Stomach (tissue), 9 donors: ENCODE measurements around the gene CERS6. TPM values are rescaled to one million over a fixed set of nuclear protein-coding genes. Genes with fewer than 3 reads are reported as not detected.

ENCODE experiments used
- DNase-seq, 2 donors: peaks; one replicate each; pipeline versions ENCODE4 v3.0.0 to v3.0.0-alpha.2; 2013 to 2019
- H3K27ac ChIP-seq, 5 donors: fragments of 200-600 bp in 4 of 5; sonication (generic) in 4 of 5; one replicate each; pipeline ENCODE4 v1.5.1; 2013 to 2019; ENCODE audit warnings: mild to moderate bottlenecking in 1 of 5, moderate library complexity in 1 of 5
- H3K27me3 ChIP-seq, 3 donors: fragments of 200-600 bp; sonication (generic); one replicate each; pipeline ENCODE4 v1.5.1; 2017 to 2019; ENCODE audit warnings: mixed run types in 1 of 3
- H3K36me3 ChIP-seq, 4 donors: fragments of 200-600 bp; sonication (generic); 1 replicate in 3 of 4; 2 replicates in 1 of 4; pipeline ENCODE4 v1.5.1; 2016 to 2019
- H3K4me1 ChIP-seq, 4 donors: fragments of 200-600 bp; sonication (generic); one replicate each; pipeline ENCODE4 v1.5.1; 2016 to 2019
- H3K4me3 ChIP-seq, 4 donors: fragments of 200-600 bp; sonication (generic) in 3 of 4; one replicate each; pipeline ENCODE4 v1.5.1; 2016 to 2019; ENCODE audit warnings: mild to moderate bottlenecking in 1 of 4
- H3K9me3 ChIP-seq, 4 donors: fragments of 200-600 bp; sonication (generic); one replicate each; pipeline ENCODE4 v1.5.1; 2016 to 2019
- CTCF ChIP-seq, 7 experiments: fragments of 450-650 bp in 4 of 7; fragments of 200-600 bp in 3 of 7; sonication (generic) in 3 of 7; IDR thresholded peaks; one replicate each; pipeline ENCODE4 v1.5.1; 2016 to 2019; ENCODE audit warnings: antibody characterized with exemption in 7 of 7, control low read depth in 2 of 7, mild to moderate bottlenecking in 1 of 7
- EP300 ChIP-seq: sonication (generic); formaldehyde crosslinking; IDR thresholded peaks from one replicate; pipeline ENCODE4 v1.6.1; 2017; ENCODE audit warnings: antibody characterized with exemption
- POLR2A ChIP-seq, 4 donors: fragments of 450-650 bp; IDR thresholded peaks; one replicate each; pipeline ENCODE4 v1.6.1; 2016; ENCODE audit warnings: antibody characterized with exemption in 4 of 4, control low read depth in 2 of 4, mild to moderate bottlenecking in 1 of 4, moderate library complexity in 1 of 4
- POLR2AphosphoS5 ChIP-seq, 3 donors: sonication (generic); formaldehyde crosslinking; IDR thresholded peaks; one replicate each; pipeline ENCODE4 v1.6.1; 2016; ENCODE audit warnings: antibody characterized with exemption in 3 of 3
- WGBS, 5 donors: extraction: QIAGEN DNeasy Blood & Tissue Kit in 3 of 5; methylation state at CpG; one replicate each; pipeline versions ENCODE4 v1.1.5 to v1.1.7; 2013 to 2018; 5-methylcytosine and 5-hydroxymethylcytosine counted together
- intact Hi-C: fragments of 100-400 bp; cut with DNase I; formaldehyde crosslinking; loops from one replicate; pipeline ENCODE4 v1.15.1; 2023; ENCODE audit warnings: low total_unique reads
- polyA plus RNA-seq, 3 donors: library from polyadenylated mRNA; stranded (reverse); fragments of 200-250 nt; gene quantifications; one replicate each; pipeline ENCODE4 v1.2.3, GENCODE V29; 2013
- total RNA-seq, 5 donors: library from RNA; depleted of rRNA; stranded (reverse); fragments of >200 nt; gene quantifications; one replicate each; pipeline versions ENCODE4 v1.1.0 to v1.2.3, GENCODE V29; 2014 to 2016
- donor health status: healthy with polysubstance abuse.
- donor health status: Bipolar disorder and iron deficiency.
- donor health status: healthy.

Gene CERS6
- total and polyA plus RNA-seq, 8 donors, result 4.0 to 102 (median 53.2) TPM

GRCh38 chr2:168649562-168649961, 193.5 kb downstream of the CERS6 start:
- peak overlapping the region in 1 of 5 donors; percentile 67 for H3K27ac ChIP-seq
- intact Hi-C loops, result no loop called here
- DNase-seq, result no peak
- H3K4me1 ChIP-seq, result peaks cover 5 to 22% (median 16%) of the 10 kb centered on the region in 4 donors
- no peaks in the 10 kb centered on the region for H3K27me3 ChIP-seq
- no peak for TF ChIP-seq EP300
- no peak for TF ChIP-seq POLR2A (IDR thresholded peaks at IDR 0.05)
- TF ChIP-seq POLR2AphosphoS5 (IDR thresholded peaks at IDR 0.05), result no peak
- TF ChIP-seq CTCF (IDR thresholded peaks at IDR 0.05), result no peak
- H3K9me3 ChIP-seq, result no peaks in the 10 kb centered on the region
- WGBS, 5 donors, result 63 to 82% (median 68%) methylated on average over 2 of the region's 2 CpGs
- no peaks in the 10 kb centered on the region for H3K36me3 ChIP-seq
- no peak overlapping the region for H3K4me3 ChIP-seq

GRCh38 chr2:168650139-168650538, 194.1 kb downstream of the CERS6 start:
- WGBS, 5 donors, result 0 to 91% (median 50%) methylated on average over 1 of the region's 1 CpG
- Histone ChIP-seq H3K9me3 (no peaks in the 10 kb centered on the region), H3K27me3 (no peaks in the 10 kb centered on the region), H3K27ac (peak overlapping the region in 1 of 5 donors; percentile 67), H3K4me1 (peaks cover 5 to 22% (median 16%) of the 10 kb centered on the region in 4 donors), H3K36me3 (no peaks in the 10 kb centered on the region), H3K4me3 (no peak overlapping the region)
- intact Hi-C loops, result no loop called here
- TF ChIP-seq CTCF (IDR thresholded peaks at IDR 0.05), result no peak
- TF ChIP-seq POLR2A (IDR thresholded peaks at IDR 0.05), result no peak
- TF ChIP-seq EP300, result no peak
- TF ChIP-seq POLR2AphosphoS5 (IDR thresholded peaks at IDR 0.05), result no peak
- DNase-seq, result no peak

- intact Hi-C loops, result no loop called here
- no peaks in the 10 kb centered on the region for H3K9me3 ChIP-seq
- H3K4me3 ChIP-seq, result no peak overlapping the region
- H3K4me1 ChIP-seq, result peaks cover 5 to 22% (median 16%) of the 10 kb centered on the region in 4 donors
- H3K27ac ChIP-seq, result no peak overlapping the region
- DNase-seq, result no peak
- H3K27me3 ChIP-seq, result no peaks in the 10 kb centered on the region
- no peaks in the 10 kb centered on the region for H3K36me3 ChIP-seq
- no peak for TF ChIP-seq CTCF (IDR thresholded peaks at IDR 0.05)
- no peak for TF ChIP-seq POLR2AphosphoS5 (IDR thresholded peaks at IDR 0.05)
- no peak for TF ChIP-seq POLR2A (IDR thresholded peaks at IDR 0.05)
- no peak for TF ChIP-seq EP300
Measured at GRCh38 chr2:168650781-168651180, 194.7 kb downstream of the CERS6 start.

- no peaks in the 10 kb centered on the region for H3K27me3 ChIP-seq
- H3K4me3 ChIP-seq, result no peak overlapping the region
- no peak for DNase-seq
- intact Hi-C loops, result no loop called here
- peaks cover 5 to 22% (median 16%) of the 10 kb centered on the region in 4 donors for H3K4me1 ChIP-seq
- H3K36me3 ChIP-seq, result no peaks in the 10 kb centered on the region
- H3K27ac ChIP-seq, result no peak overlapping the region
- WGBS, 5 donors, result 46 to 67% (median 63%) methylated on average over 3 of the region's 3 CpGs
- no peak for TF ChIP-seq EP300
- TF ChIP-seq POLR2AphosphoS5 (IDR thresholded peaks at IDR 0.05), result no peak
- TF ChIP-seq CTCF (IDR thresholded peaks at IDR 0.05), result no peak
- TF ChIP-seq POLR2A (IDR thresholded peaks at IDR 0.05), result no peak
- H3K9me3 ChIP-seq, result no peaks in the 10 kb centered on the region
Measured at GRCh38 chr2:168652997-168653921, 197.2 kb downstream of the CERS6 start.
